HL-60 (cell line): Measurements from ENCODE around the gene ACAA1.
A peak's percentile ranks its signal among the peaks of the same experiment; 100 is the strongest.

Source experiments
- DNase-seq, 2 experiments: peaks; one replicate each; pipeline ENCODE4 v3.0.0-alpha.2; 2010 to 2020; ENCODE audit warnings: low read depth in 1 of 2, low spot score in 1 of 2
- H3K27ac ChIP-seq: fragments of 250-450 bp; sonication (Bioruptor Pico); replicated peaks from 2 replicates; pipeline ENCODE4 v1.5.1; 2020; ENCODE audit warnings: mild to moderate bottlenecking, moderate library complexity
- H3K27me3 ChIP-seq: fragments of 250-450 bp; sonication (Bioruptor Pico); 2 replicates; pipeline ENCODE4 v1.5.1; 2021; ENCODE audit warnings: mild to moderate bottlenecking, moderate library complexity; ENCODE audit not compliant: insufficient read depth, poor library complexity, severe bottlenecking
- H3K4me3 ChIP-seq: replicated peaks from 2 replicates; pipeline ENCODE4 v1.5.1; 2011; ENCODE audit warnings: mild to moderate bottlenecking, control low read depth, low read length; ENCODE audit not compliant: insufficient read depth
- CTCF ChIP-seq: IDR thresholded peaks from one replicate; pipeline ENCODE4 v1.5.1; 2011; ENCODE audit warnings: low read length, control low read depth, inconsistent platforms; ENCODE audit not compliant: insufficient read depth
- GABPA ChIP-seq: IDR thresholded peaks from 2 replicates; pipeline ENCODE4 v1.6.1; 2012; ENCODE audit warnings: low read depth
- POLR2AphosphoS5 ChIP-seq: IDR thresholded peaks from 2 replicates; pipeline ENCODE4 v1.6.1; 2012; ENCODE audit warnings: low read depth
- REST ChIP-seq: IDR thresholded peaks from 2 replicates; pipeline ENCODE4 v1.6.1; 2012; ENCODE audit warnings: low read depth; ENCODE audit not compliant: insufficient replicate concordance
- SPI1 ChIP-seq: IDR thresholded peaks from 2 replicates; pipeline ENCODE4 v1.6.1; 2012; ENCODE audit warnings: low read depth, mild to moderate bottlenecking, borderline replicate concordance

ACAA1 gene

GRCh38 chr3:38128303-38128655 lies 8.6 kb downstream of the ACAA1 start:
- no peak overlapping the region for H3K27ac ChIP-seq
- DNase-seq = no peak

DNA sequence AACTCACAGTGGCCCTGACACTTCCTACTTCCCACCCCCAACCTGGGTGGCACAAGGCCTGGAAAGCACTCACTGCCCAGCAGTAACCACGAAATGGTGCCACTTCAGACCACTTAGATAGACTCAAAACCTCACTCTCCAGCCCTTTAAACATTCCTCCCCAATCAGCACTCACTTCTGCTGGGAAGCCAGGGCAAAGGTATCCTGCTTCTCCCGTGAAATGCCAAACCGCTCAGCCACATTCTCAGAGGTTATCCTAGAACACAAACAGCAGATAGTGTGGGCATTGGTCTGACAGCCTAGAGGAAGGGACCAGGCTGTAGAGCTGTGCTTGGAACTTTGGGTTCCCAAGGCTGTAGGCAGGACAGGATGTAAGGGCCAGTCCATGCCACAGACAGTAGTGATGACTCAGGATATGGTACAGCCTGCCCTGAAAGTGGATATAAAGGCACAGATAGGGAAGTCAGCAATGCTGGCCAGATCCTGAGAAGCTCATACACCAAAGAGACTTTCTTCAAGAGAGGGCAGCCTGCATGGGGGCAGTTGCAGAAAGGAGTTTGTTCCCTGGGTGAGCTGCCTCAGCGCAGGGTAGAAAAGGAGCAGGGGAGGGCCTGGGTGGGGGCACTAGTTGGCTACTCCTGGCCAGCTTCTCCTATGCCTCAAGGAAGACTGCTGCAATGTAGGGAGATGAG lies 9.2 kb downstream of the ACAA1 start:
- no peak overlapping the region for H3K27ac ChIP-seq
- no peak overlapping the region for H3K4me3 ChIP-seq
- TF ChIP-seq REST (no peak), CTCF (no peak)
- H3K27me3 ChIP-seq = no peaks in the 10 kb centered on the region
- DNase-seq = no peak

More at GRCh38 chr3:38128303-38128655, 8.6 kb downstream of the ACAA1 start:
- Histone ChIP-seq H3K4me3 (no peak overlapping the region), H3K27me3 (no peaks in the 10 kb centered on the region)
- TF ChIP-seq SPI1 (no peak), REST (no peak), GABPA (no peak), CTCF (no peak), POLR2AphosphoS5 (no peak)

DNA sequence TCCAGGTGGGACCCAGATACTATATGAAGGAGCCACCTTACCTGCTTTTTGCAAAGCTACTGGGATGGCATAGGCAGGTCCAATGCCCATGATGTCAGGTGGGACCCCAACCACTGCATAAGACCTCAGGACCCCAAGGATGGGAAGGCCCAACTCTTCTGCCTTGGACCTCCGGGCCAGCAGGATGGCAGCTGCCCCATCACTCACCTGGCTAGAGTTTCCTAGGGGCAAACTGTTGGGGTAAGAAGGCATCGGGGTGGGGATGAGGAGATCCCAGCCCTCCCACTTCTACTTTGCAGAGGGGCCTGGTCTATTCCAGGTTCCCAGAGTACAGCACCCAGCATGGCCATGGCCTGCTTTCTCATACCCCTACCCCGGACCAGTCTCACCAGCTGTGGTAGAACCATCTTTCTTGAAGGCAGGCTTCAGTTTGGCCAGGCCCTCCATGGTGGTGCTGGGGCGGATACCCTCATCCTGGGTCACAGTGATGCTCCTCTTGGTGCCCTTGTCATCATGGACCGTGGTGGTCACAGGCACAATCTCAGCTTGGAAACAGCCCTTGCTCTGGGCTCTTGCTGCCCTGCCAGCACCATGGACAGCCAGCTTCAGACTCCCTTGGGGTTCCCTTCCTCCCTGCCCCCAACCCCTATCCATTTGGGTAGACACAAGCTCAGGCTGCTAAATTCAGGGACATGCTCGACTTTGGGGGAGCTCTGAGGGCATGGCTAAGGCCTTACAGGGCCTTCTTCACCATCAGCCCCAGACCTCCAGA lies 10.6 kb downstream of the ACAA1 start:
- DNase-seq = no peak
- no peaks in the 10 kb centered on the region for H3K27me3 ChIP-seq
- TF ChIP-seq GABPA (no peak), REST (peak; percentile 85)
- no peak overlapping the region for H3K4me3 ChIP-seq
- no peak overlapping the region for H3K27ac ChIP-seq
